ENCODE measurements around the gene LDHAL6A. TPM values are rescaled to one million over a fixed set of nuclear protein-coding genes. Genes with fewer than 3 reads are reported as not detected.
A peak's percentile ranks its signal among the peaks of the same experiment; 100 is the strongest.
"Not testable (repeated sequence)": the region's sequence is repeated elsewhere in the genome, so short reads cannot be mapped to it uniquely, and the experiment has no call there.

LDHAL6A gene
- total RNA-seq: not detected
- polyA plus RNA-seq: under 1 TPM in 1 of 3 donors, not detected in 2; 0.04 TPM

- Histone ChIP-seq H3K4me3 (no peak within 1 kb of the TSS), H3K9me3 (no peaks in the 10 kb centered on the region), H3K36me3 (no peaks in the 10 kb centered on the region), H3K4me1 (no peaks in the 10 kb centered on the region), H3K27ac (no peak within 1 kb of the TSS), H3K27me3 (no peaks in the 10 kb centered on the region)
- no peak for DNase-seq
- intact Hi-C loops (cut with DNase I): no loop called here
- TF ChIP-seq CTCF (IDR thresholded peaks at IDR 0.05): no peak
- TF ChIP-seq POLR2AphosphoS5 (IDR thresholded peaks at IDR 0.05): no peak
- TF ChIP-seq POLR2A (IDR thresholded peaks at IDR 0.05): no peak
- no peak for TF ChIP-seq EP300 (IDR thresholded peaks at IDR 0.05)
- 44 to 68% methylated on average over 47 of the region's 47 CpGs for WGBS, 2 donors
These were observed at the start of gene LDHAL6A for GRCh38 chr11:18455686-18456372. TSS of gene LDHAL6A (plus strand) at chr11:18455856. CDS start at chr11:18456681, 825 bp downstream.

GRCh38 chr11:18407400-18407799 lies 48.3 kb upstream of the LDHAL6A start:
- Histone ChIP-seq H3K4me1 (peaks cover 0 to 10% (median 7%) of the 10 kb centered on the region in 4 donors), H3K36me3 (peaks cover 24 to 68% (median 55%) of the 10 kb centered on the region in 4 donors), H3K27ac (peak overlapping the region in 1 of 4 donors; percentile 25)
- WGBS, 2 donors: 15 to 59% methylated on average over 3 of the region's 3 CpGs
- intact Hi-C loops (cut with DNase I); H3K4me3 ChIP-seq; H3K9me3 ChIP-seq; H3K27me3 ChIP-seq; DNase-seq: not testable (repeated sequence)
- TF ChIP-seq POLR2AphosphoS5 (IDR thresholded peaks at IDR 0.05): peak in 3 of 4 donors; percentile 18 to 32 (median 32)

- Histone ChIP-seq H3K4me1 (peaks cover 0 to 10% (median 7%) of the 10 kb centered on the region in 4 donors), H3K36me3 (peaks cover 21 to 55% (median 42%) of the 10 kb centered on the region in 4 donors), H3K27me3 (no peaks in the 10 kb centered on the region), H3K9me3 (no peaks in the 10 kb centered on the region), H3K27ac (no peak overlapping the region), H3K4me3 (no peak overlapping the region)
- peak in 2 of 4 donors; percentile 18 to 20 for TF ChIP-seq POLR2AphosphoS5 (IDR thresholded peaks at IDR 0.05)
- no peak for TF ChIP-seq CTCF (IDR thresholded peaks at IDR 0.05)
- no peak for TF ChIP-seq EP300 (IDR thresholded peaks at IDR 0.05)
- DNase-seq: no peak
- intact Hi-C loops (cut with DNase I): no loop called here
- WGBS, 2 donors: 94 to 96% methylated on average over 9 of the region's 9 CpGs
These were observed 46.9 kb upstream of the LDHAL6A start for GRCh38 chr11:18408558-18409291.

GRCh38 chr11:18416459-18416858 lies 39.2 kb upstream of the LDHAL6A start:
- H3K27ac ChIP-seq: no peak overlapping the region
- no peak overlapping the region for H3K4me3 ChIP-seq
- no peak for DNase-seq
- H3K9me3 ChIP-seq: no peaks in the 10 kb centered on the region
- H3K4me1 ChIP-seq: peaks cover 0 to 5% (median 2%) of the 10 kb centered on the region in 4 donors
- H3K27me3 ChIP-seq: no peaks in the 10 kb centered on the region
- TF ChIP-seq CTCF (IDR thresholded peaks at IDR 0.05): no peak
- TF ChIP-seq POLR2AphosphoS5 (IDR thresholded peaks at IDR 0.05): no peak
- TF ChIP-seq POLR2A (IDR thresholded peaks at IDR 0.05): no peak
- TF ChIP-seq EP300 (IDR thresholded peaks at IDR 0.05): no peak
- 81% methylated on average over 3 of the region's 3 CpGs for WGBS, 2 donors
- intact Hi-C loops (cut with DNase I): no loop called here
- no peaks in the 10 kb centered on the region for H3K36me3 ChIP-seq

- H3K27me3 ChIP-seq: no peaks in the 10 kb centered on the region
- TF ChIP-seq EP300 (IDR thresholded peaks at IDR 0.05): no peak
- TF ChIP-seq POLR2AphosphoS5 (IDR thresholded peaks at IDR 0.05): no peak
- no peak for TF ChIP-seq CTCF (IDR thresholded peaks at IDR 0.05)
- no peak for TF ChIP-seq POLR2A (IDR thresholded peaks at IDR 0.05)
- intact Hi-C loops (cut with DNase I): no loop called here
- no peak for DNase-seq
- H3K9me3 ChIP-seq: no peaks in the 10 kb centered on the region
- no peak overlapping the region for H3K27ac ChIP-seq
- H3K4me1 ChIP-seq: no peaks in the 10 kb centered on the region
- no peak overlapping the region for H3K4me3 ChIP-seq
- H3K36me3 ChIP-seq: no peaks in the 10 kb centered on the region
- 28 to 72% methylated on average over 2 of the region's 2 CpGs for WGBS, 2 donors
These were observed 36.6 kb upstream of the LDHAL6A start for GRCh38 chr11:18419040-18419439.

All from sigmoid colon (tissue), 7 donors.